Nephron (organoid): ENCODE measurements around the gene FN3K.

Source experiments
- H3K27ac Mint-ChIP-seq, 3 experiments: 2 replicates each; pipeline ENCODE4 v1.8.0; 2020; ENCODE audit warnings: mixed read lengths in 3 of 3, mild to moderate bottlenecking in 2 of 3, moderate library complexity in 1 of 3
- H3K27me3 Mint-ChIP-seq: 2 replicates; pipeline ENCODE4 v1.8.0; 2021; ENCODE audit warnings: low read depth, mild to moderate bottlenecking, moderate library complexity, mixed read lengths
- H3K36me3 Mint-ChIP-seq: 2 replicates; pipeline ENCODE4 v1.8.0; 2020; ENCODE audit warnings: low read depth, mixed read lengths
- H3K4me1 Mint-ChIP-seq: 2 replicates; pipeline ENCODE4 v1.8.0; 2020; ENCODE audit warnings: mixed read lengths
- H3K4me3 Mint-ChIP-seq, 3 experiments: 2 replicates each; pipeline ENCODE4 v1.8.0; 2020; ENCODE audit warnings: mild to moderate bottlenecking in 3 of 3, mixed read lengths in 3 of 3, moderate library complexity in 2 of 3
- H3K9me3 Mint-ChIP-seq: 2 replicates; pipeline ENCODE4 v1.8.0; 2020; ENCODE audit warnings: mixed read lengths
- CTCF ChIP-seq, 3 experiments: fragments of 200-600 bp; sonication (generic); IDR thresholded peaks; one replicate each; pipeline ENCODE4 v1.5.0; 2021; ENCODE audit warnings: antibody characterized with exemption in 3 of 3; ENCODE audit not compliant: unreplicated experiment in 3 of 3

FN3K gene

DNA sequence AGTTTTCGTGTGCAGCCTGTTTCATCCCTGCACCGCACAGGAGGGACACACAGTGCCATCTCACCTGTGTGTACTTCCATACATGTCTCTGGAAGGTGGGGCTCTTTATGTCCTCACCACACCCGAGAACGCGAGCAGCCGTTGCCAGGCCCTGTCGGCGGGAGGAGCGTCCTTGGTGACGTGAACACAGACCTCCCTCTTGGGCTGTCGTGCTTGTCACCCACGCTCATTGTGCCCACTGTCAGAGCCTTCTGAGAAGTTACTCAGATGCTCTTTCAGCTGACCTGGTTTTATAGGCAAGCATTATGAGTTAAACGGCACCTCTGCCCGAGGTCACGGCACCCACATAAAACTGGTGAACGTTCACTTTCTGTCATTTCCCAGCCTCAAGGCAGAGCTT is 64.2 kb downstream of the FN3K start:
- H3K27ac Mint-ChIP-seq = no peak overlapping the region
- H3K4me3 Mint-ChIP-seq = no peak overlapping the region
- peaks cover 44% of the 10 kb centered on the region for H3K36me3 Mint-ChIP-seq
- H3K9me3 Mint-ChIP-seq = peaks cover 15% of the 10 kb centered on the region
- H3K4me1 Mint-ChIP-seq = peaks cover 31% of the 10 kb centered on the region
- no peaks in the 10 kb centered on the region for H3K27me3 Mint-ChIP-seq
- TF ChIP-seq CTCF (IDR thresholded peaks at IDR 0.05; ENCODE audit: unreplicated experiment in 3 of 3) = no peak
